SIG-M5 treated with dmso at 0.1 percent for 504 hours (cell line): ENCODE measurements around the gene PRR33.
"Not testable (repeated sequence)": the region's sequence is repeated elsewhere in the genome, so short reads cannot be mapped to it uniquely, and the experiment has no call there.

Experiments used
- DNase-seq: peaks from one replicate; lab custom pipeline; 2025; ENCODE audit not compliant: unreplicated experiment; lab: John Stamatoyannopoulos, UW

Gene PRR33

GRCh38 chr11:1891831-1892115 is at the start of gene PRR33:
Gene PRR33 (minus strand): TSS chr11:1891895. CDS start chr11:1890584, 1,311 bp downstream.
- no peak for DNase-seq

GRCh38 chr11:1939788-1940187 is 48.1 kb upstream of the PRR33 start:
- DNase-seq = not testable (repeated sequence)

GRCh38 chr11:1939006-1939625 is 47.4 kb upstream of the PRR33 start:
- DNase-seq = no peak

GRCh38 chr11:1938343-1939005 is 46.8 kb upstream of the PRR33 start:
- DNase-seq = no peak

- no peak for DNase-seq
These were observed 46.1 kb upstream of the PRR33 start for GRCh38 chr11:1937616-1938342.

- DNase-seq = no peak
These were observed 45.3 kb upstream of the PRR33 start for GRCh38 chr11:1936781-1937615.

GRCh38 chr11:1936072-1936780 is 44.5 kb upstream of the PRR33 start:
- DNase-seq = no peak

GRCh38 chr11:1935156-1936071 is 43.7 kb upstream of the PRR33 start:
- DNase-seq = no peak

- no peak for DNase-seq
These were observed 42.9 kb upstream of the PRR33 start for GRCh38 chr11:1934335-1935155.

GRCh38 chr11:1933416-1934334 is 42.0 kb upstream of the PRR33 start:
- DNase-seq = no peak

GRCh38 chr11:1932681-1933080 is 41.0 kb upstream of the PRR33 start:
- DNase-seq = no peak

- no peak for DNase-seq
These were observed 40.4 kb upstream of the PRR33 start for GRCh38 chr11:1932105-1932480.

GRCh38 chr11:1931341-1932104 is 39.8 kb upstream of the PRR33 start:
- DNase-seq = no peak

- no peak for DNase-seq
These were observed 38.8 kb upstream of the PRR33 start for GRCh38 chr11:1930462-1930830.

GRCh38 chr11:1929621-1930461 is 38.1 kb upstream of the PRR33 start:
- no peak for DNase-seq

GRCh38 chr11:1928891-1929541 is 37.3 kb upstream of the PRR33 start:
- DNase-seq = no peak
